ENCODE data around the gene AP2A1.

AP2A1 gene

DNA sequence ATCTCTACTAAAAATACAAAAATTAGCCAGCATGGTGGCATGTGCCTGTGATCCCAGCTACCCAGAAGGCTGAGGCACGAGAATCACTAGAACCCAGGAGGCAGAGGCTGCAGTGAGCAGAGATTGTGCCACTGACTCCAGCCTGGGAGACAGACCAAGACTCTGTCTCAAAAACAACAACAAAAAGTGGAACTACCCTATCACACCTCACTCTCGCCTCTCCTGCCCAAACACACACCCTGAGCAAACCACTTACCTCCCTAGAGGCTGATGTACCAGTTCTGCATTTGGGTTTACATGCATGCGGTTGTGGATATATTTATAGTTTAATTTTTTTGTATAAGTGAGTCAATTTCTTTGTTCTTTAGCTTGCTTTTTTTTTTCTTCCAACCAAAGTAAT lies 76.5 kb downstream of the AP2A1 start:
- peak; percentile 50 for DNase-seq

DNA sequence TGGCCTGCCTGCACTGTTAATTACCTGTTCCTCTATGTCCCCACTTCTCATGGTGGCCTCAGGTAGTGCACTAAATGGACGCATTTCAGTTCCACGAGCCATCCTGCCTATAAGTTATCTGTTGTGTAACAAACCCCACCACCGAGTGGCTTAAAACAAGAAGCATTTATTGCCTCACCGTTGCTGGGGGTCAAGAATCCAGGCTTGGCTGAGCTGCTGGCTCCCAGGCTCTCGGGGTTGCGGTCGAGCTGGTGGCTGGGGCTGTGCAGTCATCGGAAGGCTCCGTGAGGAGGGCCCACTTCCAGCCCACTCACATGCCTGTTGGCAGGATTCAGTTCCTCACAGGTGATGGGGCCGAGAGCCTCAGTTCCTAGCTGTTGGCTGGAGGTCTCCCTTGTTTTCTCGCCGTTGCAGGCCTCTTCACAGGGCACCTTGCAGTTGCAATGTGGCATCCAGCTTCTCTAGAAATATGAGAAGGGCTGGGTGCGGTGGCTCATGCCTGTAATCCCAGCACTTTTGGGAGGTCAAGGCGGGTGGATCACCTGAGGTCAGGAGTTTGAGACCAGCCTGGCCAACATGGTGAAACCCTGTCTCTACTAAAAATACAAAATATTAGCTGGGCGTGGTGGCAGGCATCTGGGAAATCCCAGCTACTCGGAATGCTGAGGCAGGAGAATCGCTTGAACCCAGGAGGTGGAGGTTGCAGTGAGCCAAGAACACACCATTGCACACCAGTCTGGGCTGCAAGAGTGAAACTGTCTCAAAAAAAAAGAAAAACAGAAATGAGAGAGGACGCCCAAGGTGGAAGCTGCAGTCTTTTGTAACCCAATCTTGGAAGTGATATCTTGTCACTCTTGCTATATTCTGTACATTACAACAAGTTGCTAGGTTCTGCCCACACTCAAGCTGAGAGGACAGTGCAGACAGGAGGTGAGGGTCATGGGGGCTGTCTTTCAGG lies 77.6 kb downstream of the AP2A1 start:
- DNase-seq = no peak

DNA sequence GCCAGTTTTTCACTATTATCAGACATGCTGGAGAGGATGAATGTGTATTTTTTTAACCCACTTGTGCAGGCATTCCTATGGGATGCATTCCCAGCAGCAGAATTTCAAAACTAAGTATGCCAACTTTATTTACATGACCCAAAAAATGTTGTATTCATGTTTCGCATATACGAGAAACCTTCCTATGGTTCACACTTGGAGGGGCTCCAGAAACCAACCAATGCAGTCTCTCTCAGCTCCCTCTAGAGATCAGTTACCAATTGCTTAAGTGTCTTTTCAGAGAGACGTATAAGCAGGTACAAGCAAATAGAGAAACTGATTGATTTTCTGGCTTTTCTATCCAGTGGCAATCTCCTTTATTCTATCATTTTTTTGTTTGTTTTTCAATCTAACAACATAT lies 78.6 kb downstream of the AP2A1 start:
- DNase-seq = no peak

DNA sequence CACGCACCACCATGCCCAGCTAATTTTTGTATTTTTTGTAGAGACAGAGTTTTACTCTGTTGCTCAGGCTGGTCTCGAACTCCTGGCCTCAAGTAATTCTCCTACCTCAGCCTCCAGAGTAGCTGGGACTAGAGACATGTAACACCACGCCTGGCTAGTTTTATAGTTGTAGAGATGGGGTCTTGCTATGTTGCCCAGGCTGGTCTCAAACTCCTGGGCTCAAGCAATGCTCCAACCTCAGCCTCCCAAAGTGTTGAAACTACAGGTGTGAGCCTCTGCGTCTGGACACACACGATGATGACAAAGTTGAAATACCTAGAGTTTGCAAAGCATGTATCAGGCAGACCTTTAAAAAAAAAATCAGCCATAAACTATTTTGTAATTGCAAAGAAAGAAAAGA lies 79.6 kb downstream of the AP2A1 start:
- no peak for DNase-seq

DNA sequence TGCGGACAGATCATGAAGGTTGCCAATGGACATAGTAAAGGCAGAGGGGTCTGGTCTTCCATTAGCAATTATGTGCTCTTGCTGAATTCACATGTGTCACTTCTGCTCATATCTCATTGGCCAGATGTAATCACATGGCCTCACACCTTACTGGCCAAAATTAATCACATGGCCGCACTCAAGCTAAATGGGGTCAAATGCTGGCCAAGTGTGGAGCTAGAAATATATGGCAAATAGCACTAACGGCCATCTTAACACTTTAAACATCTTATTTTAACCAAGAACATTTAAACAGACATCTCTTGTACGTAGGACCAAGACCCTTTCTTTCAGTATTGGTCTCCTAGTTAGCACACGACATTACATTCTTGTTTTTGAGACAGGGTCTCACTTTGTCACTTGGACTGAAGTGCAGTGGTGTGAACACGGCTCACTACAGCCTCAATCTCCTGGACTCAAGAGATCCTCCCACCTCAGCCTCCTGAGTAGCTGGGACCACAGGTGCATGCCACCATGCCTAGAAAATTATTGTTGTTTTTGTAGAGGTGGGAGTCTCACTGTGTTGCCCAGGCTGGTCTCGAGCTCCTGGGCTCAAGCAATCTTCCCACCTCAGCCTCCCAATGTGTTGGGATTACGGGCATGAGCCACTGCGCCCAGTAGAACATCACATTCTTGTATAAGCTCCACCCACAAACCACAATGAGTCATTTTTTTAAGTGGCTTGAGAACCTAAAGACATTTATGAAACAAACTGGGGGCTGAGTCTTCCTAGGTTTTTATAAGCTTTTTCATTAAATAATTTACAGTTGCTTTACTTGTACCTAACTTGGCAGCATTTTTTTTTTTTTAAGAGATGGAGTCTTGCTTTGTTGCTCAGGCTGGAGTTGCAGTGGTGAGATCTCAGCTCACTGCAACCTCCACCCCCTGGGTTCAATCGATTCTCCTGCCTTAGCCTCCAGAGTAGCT lies 81.2 kb downstream of the AP2A1 start:
- DNase-seq = no peak

DNA sequence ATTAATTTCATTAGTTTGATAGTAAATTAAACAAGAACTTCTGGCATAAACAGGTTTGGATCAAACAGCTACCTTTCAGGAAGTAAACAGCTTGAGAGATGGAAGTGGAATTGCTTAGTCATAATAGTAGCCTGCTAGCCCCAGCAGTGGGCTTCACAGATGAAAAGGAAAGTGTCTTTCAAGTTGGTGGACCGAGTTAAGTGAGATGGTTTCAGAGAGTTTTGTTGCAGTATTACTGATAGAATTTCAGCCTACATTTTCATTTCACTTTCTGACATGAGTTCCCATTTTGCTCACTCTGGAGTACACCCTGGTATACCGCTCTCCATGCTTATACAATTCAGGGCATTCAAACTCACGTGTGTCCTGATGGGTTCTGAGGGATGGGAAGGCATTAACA lies 82.1 kb downstream of the AP2A1 start:
- no peak for DNase-seq

DNA sequence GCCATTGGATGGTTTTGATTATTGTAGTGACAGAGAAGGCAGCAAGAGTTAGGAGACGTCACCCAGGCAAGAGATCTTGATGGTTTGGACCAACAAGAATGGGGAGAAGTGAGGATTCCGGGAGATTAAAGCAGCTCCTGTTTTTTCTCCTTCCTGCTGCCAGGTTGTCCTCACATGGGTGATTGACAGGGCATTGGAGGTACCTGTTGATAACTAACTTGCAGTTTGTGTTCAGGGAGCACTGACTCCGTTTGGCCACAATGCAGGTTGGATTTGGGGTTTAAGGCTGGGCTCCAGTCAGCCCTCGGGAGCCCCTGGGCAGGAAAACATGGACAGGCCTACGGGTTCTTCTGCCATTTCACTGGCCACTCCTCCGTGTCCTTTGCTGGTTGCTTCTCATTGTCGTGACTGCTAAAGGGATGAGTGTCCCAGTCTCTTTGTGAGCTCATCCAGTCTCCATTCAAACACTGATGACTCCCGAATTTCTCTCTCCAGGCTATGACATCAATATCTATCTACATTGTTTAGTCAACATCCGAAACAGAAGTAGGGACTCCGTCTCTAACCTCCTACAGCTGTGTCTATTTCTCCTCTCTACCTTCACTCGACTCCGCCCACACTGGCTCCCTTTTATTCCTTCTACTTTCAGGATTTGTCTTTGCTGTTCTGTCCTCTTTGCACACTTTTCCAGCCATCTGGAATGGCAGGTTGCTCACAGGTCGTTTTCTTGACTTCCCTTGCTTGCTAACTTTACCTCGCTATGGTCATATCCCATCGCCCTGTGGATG lies 82.8 kb downstream of the AP2A1 start:
- no peak for DNase-seq

DNA sequence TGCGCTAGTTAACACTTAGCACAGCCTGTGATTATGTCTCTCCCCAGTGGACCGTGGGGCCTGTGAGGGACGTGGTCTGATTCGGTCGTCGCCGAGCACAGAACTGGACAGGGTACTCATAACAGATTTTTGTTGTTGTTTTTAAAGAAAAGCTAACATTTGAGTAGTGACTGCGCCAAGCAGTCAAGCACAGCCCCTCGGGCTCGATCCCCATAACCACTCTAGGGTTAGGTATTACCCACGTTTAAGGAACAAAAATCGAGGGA lies 83.4 kb downstream of the AP2A1 start:
- no peak for DNase-seq

DNA sequence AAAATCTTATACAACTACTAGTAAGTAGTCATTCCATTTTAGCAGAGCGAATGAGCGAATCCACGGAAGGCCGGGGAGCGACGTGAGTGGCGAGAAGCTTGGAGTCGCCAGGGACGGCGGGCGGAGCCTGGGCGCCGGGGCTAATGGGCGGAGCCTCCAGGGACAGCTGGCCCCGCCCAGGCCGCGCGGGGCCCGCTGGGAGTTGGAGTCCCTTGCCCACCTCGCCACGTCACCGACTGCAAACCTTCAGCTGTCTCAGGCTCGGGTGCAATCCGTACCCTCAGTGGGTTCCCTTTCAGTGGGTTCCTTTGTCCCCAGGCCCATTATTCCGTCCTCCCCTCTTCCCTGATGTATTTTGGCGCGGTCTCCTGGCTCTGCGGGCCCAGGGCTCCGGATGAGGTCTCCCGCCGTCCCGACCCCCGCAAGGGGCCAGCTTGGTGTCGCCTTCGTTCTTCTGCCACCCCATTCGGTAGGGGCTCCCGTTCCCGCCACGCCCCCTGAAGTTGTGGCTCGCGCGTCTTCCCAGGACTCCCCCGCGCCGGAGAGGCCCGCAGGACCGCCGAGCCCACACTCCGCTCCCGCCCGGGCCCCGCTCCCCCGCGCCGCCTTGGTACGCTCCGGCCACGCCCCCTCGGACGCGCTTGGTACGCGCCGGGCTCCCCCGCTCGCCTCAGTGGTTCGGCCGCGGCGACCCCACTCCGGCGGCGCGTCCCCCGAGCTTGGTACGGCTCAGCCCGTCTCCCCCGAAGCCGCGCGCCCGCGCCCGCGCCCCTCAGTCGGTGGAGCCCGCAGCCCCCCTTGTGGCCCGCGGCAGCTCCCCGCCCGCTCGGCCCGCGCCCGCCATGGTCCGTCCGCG lies 83.9 kb downstream of the AP2A1 start, which contains the start of gene PTOV1:
TSS of gene PTOV1 (plus strand) at position 673 of the 856 bp plus-strand sequence.
- DNase-seq = peak; percentile 88

DNA sequence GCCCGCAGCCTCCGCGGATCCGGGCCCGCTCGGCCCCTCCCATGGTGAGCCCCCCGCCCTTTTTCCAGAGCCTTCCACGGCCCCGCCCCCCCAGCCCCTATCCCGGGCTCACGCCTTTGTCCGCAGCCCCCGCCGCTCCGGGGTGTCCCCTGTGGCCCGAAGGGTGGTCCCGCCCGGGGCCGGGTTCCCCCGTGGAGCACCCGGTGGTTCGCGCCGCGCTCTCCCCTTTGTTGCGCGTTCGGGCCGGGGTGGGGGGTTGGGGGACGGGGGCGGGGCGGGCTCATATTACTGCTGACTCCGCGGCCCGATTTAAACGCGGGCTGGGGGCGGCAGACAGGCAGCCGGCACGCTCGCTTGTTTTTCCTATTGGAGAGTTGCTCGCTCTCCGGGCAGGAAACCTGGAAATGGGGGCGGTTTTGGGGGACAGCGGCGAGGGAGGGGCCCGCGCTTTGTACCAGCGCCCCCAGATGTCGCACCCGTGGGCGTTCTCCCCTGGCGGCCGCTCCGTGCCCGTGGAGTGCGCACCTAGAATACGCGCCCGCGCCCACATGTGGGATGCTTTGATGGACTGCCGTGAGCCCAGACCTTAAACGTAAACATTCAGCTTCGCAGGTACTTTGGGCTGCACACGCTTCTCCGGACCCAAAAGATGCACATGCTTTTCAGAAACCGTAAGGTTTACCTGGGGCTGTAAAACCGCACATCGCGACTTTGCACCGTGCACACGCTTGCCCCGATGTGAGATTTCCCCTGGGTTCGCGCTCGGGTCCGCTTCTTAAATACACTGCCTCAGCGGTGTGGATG lies 84.9 kb downstream of the AP2A1 start:
- DNase-seq = peak; percentile 29

DNA sequence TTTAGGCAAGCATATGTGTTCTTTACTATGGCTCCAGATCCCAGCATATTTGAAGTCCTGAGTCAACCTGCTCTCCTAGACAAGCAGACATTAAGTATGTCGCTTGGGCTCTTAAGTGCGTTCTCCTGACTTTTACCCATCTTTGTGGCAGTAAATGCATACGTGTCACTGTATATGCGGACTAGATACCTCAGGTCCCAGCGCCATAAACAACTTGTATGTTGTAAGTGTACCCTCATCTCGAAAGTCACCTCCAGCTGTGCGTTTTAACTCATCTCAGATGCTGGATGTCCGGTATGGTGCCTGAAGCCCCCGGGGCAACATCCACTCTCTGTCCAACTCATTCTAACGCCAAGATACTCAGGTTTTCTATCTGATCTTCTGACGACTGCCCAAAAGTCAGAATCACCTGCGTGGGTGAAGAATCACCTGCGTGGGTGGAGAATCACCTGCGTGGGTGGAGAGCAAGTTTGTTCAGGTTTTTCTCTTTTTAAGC lies 85.9 kb downstream of the AP2A1 start:
- no peak for DNase-seq

DNA sequence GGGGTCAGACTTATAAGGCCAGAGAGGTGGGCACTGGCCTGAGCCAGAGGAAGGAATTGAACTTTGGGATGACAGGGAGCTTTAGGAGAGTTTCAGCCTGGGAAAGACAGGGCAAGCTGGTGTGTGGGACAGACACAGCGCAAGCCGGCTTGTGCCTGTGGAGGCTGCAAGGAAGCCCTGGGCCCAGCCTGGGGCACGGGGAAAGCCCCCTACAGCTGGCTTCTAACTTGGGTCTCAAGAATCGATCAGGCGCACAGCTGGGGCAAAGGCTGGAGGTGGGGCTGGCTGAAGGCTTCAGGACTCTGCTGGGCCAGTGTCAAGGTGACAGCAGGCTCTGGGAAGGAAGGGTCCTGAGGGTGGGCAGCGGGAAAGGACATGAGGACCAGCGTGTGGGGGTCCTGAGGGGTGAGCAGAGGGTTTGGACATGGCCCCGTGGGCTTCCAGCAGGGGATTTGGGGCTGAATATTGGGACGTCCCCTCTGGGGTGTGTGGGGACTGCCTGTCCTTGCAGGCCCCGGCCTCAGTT lies 87.1 kb downstream of the AP2A1 start:
- DNase-seq = no peak

DNA sequence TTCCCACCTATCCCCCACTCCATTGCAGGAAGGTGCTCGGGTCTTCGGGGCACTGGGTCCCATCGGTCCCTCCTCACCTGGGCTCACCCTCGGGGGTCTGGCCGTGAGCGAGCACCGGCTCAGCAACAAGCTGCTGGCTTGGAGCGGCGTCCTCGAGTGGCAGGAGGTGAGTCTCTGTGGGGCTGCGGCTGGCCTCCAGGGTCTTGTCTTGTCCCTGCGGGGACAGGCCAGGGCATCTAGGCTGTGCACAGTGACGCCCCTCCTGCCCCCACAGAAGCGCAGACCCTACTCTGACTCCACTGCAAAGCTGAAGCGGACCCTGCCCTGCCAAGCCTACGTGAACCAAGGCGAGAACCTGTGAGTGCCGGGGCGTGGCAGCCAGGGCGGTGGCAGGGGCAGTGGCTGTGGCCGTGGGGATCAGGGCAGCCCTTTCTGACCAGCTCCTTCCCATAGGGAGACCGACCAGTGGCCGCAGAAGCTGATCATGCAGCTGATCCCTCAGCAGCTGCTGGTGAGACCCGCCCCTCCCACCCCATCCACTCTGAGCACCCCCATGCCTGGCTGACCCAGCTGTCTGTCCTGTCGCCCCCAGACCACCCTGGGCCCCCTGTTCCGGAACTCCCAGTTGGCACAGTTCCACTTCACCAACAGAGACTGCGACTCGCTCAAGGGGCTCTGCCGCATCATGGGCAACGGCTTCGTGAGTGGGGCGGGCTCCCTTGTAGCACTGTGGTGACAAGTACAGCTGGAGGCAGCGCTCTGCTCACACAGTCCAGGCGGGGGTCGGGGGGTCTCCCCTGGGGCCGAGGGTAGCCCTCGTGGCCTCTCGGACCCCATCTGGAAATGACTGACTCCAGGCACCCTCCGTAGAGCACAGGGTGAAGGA lies 87.8 kb downstream of the AP2A1 start:
- DNase-seq = no peak

DNA sequence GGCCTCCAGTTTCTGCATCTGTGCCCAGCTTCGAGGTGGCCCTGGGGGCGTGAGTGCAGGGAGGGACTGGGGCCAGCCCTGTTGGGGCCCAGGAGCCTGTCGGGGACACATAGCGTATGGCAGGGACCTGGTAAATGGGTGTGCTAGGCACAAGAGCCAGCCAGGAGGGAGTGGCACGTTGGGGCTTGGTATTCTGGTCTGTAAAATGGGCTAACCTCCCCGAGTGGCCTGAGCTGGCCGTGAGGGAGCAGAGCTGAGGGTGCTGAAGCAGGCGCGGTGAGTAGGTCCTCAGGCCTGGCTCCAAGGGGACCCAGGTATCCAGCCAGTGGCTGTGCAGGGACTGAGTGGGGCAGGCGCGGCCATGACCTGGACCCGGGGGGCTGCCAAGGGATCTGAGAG lies 88.5 kb downstream of the AP2A1 start:
- DNase-seq = no peak

DNA sequence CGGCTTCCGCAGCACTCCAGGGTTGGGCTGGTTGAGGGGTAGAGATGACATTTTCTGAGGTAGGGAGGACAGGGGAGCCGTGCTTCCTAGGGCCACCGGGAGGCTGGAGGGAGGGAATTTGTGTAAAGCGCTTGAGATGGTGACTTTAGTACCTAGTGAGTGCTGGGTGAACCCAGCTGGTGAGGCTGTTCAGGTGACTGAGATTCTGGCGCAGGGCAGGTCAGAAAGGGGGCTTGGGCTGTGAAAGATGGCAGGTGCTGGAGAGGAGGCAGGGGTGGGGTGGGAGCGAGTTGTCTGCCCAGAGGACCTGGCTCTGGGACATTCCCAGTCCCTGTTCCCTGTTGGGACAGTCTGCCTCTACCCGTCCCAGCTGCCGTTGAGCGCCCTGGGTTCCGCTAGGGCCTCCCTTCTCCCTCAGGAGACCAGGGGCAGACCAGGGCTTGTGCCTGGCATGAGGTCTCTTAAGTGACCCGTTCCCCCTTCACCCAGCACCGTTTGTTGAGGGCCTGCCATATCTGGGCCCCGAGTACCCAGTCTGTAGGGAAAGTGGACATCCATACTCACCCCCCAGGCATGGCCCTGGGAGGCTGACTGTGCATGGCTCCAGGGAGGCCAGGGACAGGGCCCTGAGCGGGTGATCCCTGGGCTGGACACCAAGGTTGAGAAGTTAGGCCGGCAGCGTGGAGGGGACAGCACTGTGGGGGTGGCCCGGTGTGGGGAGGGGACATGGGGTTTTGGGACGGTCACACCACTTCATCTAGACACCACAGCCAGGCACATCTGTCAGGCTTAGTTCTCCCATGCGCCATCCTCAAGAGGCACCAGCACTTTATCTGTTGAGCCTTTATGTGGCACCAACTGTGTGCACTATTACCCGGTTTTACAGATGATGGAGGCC lies 89.1 kb downstream of the AP2A1 start:
- DNase-seq = no peak

DNA sequence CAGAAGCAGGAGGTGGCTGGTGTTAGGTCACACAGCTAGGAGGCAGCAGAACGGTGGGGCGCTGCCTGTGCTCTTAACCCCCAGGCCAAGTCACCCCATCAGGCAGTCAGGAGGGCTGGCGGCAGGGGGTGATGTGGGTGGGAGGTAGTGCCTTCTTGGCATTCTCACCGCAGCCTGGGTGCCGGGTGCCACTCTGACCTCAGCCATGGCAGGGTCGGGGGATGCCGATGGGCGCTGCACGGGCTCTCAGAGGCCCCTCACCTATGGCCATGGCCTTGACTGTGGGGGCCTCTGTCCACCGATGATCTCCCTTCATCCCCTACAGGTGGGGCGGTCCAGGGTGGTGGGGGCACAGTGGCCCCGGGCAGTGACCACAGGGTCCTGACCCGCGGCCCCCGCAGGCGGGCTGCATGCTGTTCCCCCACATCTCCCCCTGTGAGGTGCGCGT lies 89.8 kb downstream of the AP2A1 start:
- no peak for DNase-seq
